ENCODE results near the gene OR8G1. TPM values are rescaled to one million over a fixed set of nuclear protein-coding genes. Genes with fewer than 3 reads are reported as not detected.
"Not testable (repeated sequence)": the region's sequence is repeated elsewhere in the genome, so short reads cannot be mapped to it uniquely, and the experiment has no call there.

Gene OR8G1
- not detected for total RNA-seq

- CTCF ChIA-PET, result no interaction called here
Observed at GRCh38 chr11:124240621-124241397, at the start of gene OR8G1. TSS of gene OR8G1 (plus strand) at chr11:124241095. CDS start at chr11:124249676, 8,581 bp downstream.

GRCh38 chr11:124193221-124194010 is 47.5 kb upstream of the OR8G1 start:
- CTCF ChIA-PET, result interaction anchor here (1.4 kb wide), 1 partner anchor 122 kb away, joined by 3 read pairs; no protein-coding TSS in a partner anchor
- POLR2A ChIA-PET, result no interaction called here

More at GRCh38 chr11:124240621-124241397, at the start of gene OR8G1:
- POLR2A ChIA-PET, result no interaction called here

GRCh38 chr11:124194293-124195188 is 46.4 kb upstream of the OR8G1 start:
- ChIA-PET CTCF (interaction anchor here (1.0 kb wide), 1 partner anchor 123 kb away, joined by 4 read pairs; no protein-coding TSS in a partner anchor), POLR2A (no interaction called here)

DNA sequence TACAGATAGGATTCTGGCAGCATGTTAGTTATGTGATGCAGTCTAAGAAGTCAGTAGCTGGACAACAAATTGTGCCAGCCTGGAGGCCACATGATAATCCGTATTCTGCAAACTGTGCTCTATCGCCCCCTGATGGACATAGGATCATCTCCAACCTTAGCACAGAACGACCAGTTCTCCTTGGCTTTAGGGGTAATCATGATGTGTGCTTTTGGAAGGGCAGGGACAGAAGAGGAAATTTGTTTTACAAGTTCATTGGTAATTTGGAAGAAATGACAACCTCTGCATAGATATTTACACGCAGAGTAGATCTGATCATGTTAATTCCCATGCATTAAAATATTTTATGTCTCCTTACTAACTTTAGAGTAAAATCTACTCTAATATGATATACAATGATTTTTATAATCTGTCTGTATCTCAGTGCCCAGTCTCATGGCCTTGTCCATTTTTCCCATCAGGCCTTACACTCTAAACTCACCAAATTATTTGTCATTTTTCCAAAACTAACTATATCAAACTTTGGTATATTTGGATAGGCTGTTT is 45.6 kb upstream of the OR8G1 start:
- POLR2A ChIA-PET, result no interaction called here
- CTCF ChIA-PET, result interaction anchor here (1.0 kb wide), 1 partner anchor 124 kb away, joined by 4 read pairs; no protein-coding TSS in a partner anchor

DNA sequence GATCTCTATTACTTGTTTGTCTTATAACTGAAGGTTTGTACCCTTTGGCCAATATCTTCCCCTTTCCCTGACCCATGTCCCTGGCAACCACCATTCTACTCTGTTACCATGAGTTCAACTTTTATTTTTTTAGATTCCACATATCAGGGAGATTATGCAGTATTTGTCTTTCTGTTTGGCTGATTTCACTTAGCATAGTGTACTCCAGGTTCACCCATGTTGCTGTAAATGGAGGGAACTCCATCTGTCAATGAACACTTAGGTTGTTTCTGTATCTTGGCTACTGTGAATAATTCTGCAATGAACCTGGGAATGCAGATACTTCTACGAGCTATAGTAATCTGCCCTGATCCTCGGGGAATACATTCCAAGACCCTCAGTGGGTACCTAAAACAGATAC is 42.9 kb upstream of the OR8G1 start:
- CTCF ChIA-PET, result interaction anchor here (1.2 kb wide), 1 partner anchor 127 kb away, joined by 3 read pairs; no protein-coding TSS in a partner anchor

GRCh38 chr11:124198897-124199296 is 42.0 kb upstream of the OR8G1 start:
- POLR2A ChIA-PET, result no interaction called here
- CTCF ChIA-PET, result no interaction called here

More for the DNA sequence above, 42.9 kb upstream of the OR8G1 start:
- POLR2A ChIA-PET, result no interaction called here

DNA sequence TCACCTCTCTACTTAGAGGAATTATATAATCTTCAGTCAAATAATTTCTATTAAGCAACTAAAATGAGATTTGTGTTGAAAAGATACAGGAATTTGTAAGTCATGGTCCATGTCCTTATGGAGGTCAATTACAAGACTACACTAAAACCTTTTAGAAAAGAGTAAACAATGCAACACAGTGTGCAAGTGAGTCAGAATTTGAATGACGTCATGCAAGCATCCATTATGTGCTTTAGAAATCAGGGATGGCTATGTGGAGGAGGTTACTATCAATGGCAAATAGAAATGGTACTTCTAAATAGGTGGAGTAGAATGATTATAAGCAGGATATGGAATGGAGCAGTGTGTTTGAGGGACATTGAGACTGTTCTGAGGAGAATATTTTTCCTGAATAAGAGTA is 41.2 kb upstream of the OR8G1 start:
- ChIA-PET CTCF (no interaction called here), POLR2A (no interaction called here)

GRCh38 chr11:124200671-124201070 is 40.2 kb upstream of the OR8G1 start:
- POLR2A ChIA-PET, result no interaction called here
- CTCF ChIA-PET, result interaction anchor here (1.3 kb wide), 1 partner anchor 132 kb away, joined by 4 read pairs; no protein-coding TSS in a partner anchor

DNA sequence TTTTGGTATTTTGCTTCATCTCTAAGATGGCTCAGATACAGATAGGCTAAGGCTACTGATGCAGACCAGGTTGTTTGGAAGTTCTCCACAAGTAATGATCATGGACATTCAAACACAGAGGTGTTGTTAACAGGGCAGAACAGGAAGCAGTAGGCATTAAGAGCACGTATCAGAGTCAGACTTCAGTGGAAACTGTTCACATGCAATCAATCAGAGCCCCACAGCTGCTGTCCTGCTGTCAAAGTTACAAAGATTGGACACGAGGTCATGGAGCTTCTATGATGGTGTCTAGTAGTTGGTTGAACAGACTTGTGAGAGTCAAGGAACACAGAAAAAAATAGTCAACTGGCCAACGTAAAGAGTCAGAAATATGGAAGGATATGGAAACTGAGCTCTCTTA is 37.9 kb upstream of the OR8G1 start:
- POLR2A ChIA-PET, result no interaction called here
- CTCF ChIA-PET, result no interaction called here

DNA sequence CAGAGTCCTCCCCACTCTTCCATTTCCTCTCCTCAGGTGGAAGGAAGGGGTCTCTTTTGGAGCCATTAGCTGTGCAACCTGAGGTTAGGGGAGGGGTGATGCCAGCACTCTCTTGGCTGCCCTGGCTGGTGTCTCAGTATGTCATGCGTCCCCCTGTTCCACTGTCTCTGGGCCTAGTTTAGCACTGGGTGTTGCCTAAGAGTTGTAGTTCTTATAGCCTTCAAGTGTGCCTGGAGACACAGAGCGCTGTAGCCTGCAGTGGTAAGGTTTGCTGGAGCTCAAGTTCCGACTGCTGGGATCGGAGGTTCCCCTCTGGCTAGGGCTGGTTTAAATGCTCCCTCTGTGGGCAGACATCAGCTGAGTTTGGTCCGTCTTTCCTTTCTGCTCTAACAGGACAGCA is 36.9 kb upstream of the OR8G1 start:
- ChIA-PET POLR2A (no interaction called here), CTCF (no interaction called here)

DNA sequence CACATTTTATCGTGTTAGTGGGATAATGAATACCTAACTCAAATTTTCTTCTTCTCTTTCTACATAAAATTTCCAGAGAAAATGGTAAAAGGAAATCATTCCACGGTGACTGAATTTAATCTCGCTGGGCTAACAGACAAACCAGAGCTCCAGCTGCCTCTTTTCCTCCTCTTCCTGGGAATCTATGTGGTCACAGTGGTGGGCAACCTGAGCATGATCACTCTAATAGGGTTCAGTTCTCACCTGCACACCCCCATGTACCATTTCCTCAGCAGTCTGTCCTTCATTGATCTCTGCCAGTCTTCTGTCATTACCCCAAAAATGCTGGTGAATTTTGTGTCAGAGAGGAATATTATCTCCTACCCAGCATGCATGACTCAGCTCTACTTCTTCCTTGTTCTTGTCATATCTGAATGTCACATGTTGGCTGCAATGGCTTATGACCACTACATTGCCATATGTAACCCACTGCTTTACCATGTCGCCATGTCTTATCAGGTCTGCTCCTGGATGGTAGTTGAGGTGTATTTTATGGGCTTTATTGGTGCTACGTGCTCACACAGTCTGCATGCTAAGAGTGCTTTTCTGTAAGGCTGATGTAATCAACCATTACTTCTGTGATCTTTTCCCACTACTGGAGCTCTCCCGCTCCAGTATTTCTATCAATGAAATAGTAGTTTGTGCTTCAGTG is 33.6 kb upstream of the OR8G1 start:
- CTCF ChIA-PET, result no interaction called here
- POLR2A ChIA-PET, result no interaction called here

DNA sequence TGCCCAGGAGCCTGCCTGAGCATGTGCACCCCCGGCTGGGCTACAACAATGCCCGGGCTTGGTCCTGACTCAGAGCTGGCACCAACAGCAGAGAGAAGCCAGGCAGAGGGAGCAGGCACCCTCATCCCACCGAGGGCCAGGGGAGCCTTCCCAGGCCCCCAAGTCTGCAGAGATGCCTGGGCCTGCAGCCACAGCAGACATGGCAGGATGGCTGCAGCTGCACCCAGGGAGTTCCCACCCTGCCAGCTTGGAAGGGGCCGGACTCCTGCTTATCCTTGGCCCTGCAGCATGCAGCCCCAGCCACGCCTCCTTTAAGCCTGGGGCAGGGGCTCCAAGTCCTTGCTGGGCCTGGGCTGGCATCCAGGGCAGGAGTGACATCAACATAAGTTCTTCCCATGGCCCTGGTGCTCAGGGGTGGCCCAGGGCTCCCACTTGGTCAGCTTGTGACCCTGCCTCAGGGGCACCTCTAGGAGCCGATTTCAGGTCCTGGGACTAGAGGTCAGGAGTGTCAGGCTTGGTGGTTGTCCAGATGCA is 31.0 kb upstream of the OR8G1 start:
- ChIA-PET CTCF (interaction anchor here (0.6 kb wide), 1 partner anchor 57 kb away, joined by 3 read pairs; no protein-coding TSS in a partner anchor), POLR2A (interaction anchor here (0.5 kb wide), 1 partner anchor 179 kb away, joined by 5 read pairs; no protein-coding TSS in a partner anchor)

DNA sequence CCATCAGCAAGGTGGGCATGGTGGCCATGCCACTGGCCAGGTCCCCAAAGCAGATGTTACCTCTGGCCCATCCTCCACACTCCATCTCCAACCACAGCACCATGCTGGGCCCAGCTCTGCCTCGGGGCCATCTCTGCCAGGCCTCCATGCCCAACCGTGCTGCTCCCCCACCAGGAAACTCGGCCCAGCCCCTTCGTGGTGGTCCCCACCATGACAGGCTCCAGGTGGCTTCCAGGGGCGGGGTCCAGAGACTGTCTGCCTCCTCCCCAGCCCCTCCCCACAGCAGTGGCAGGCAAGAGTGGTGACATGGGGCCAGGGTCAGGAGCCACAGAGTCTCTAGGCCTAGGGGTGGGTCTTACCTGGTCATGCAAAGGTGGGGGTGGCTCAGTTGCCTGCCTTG is 30.5 kb upstream of the OR8G1 start:
- ChIA-PET CTCF (no interaction called here), POLR2A (no interaction called here)

GRCh38 chr11:124211321-124211720 is 29.6 kb upstream of the OR8G1 start:
- CTCF ChIA-PET, result no interaction called here
- POLR2A ChIA-PET, result no interaction called here

DNA sequence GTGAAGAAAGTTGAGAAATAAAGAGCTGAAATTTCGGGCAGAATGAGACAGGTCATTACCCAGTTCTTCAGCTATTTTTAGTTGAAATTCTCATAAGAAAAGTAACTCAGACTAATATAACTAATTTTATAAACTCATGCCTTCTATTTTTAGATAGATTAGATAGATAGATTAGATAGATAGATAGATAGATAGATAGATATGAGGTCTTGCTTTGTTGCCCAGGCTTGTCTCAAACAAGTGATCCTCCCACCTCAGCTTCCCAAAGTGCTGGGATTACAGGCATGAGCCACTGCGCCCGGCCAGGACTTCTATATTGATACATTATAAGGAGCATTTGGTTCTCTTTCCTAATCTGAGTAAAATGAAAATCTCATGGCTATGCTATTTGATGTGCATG is 26.9 kb upstream of the OR8G1 start:
- ChIA-PET CTCF (no interaction called here), POLR2A (no interaction called here)

DNA sequence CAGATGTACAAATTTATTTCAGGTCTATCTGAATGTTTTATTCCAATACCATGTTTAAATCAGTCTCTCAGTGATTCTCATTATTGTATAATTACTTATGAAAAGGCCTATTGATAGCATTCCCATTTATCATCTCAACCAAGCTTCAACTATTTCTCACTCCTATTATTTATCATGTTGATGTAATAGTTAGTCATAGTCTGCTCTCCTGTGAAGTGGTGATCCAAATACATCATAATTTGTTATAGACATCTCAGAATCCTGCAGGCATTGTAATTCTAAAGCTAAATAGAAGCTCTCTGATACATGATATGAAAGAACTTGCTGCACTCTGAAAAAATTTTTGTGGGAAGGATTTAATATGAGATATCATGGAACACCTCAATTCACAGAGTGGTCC is 21.8 kb upstream of the OR8G1 start:
- ChIA-PET CTCF (no interaction called here), POLR2A (no interaction called here)

DNA sequence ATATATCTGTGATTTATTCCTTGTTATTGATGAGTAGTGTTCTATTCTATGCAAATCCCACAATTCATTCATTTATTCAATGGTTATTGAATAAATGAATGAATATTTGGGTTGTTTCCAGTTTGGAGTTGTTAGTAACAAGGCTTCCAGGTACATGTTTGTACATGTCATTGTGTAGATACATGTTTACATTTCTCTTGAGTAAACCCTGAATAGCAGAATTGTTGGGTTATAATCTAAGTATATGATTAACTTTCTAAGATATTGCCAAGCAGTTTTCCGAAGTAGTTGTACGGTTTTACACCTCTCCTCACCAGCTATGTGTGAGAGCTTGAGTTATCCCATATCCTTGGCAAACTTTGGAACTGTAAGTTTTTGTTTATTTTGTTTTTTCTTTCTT is 18.5 kb upstream of the OR8G1 start:
- ChIA-PET CTCF (no interaction called here), POLR2A (no interaction called here)

GRCh38 chr11:124224618-124225423 is 16.1 kb upstream of the OR8G1 start:
- CTCF ChIA-PET, result not testable (repeated sequence)

More at GRCh38 chr11:124224618-124225423, 16.1 kb upstream of the OR8G1 start:
- POLR2A ChIA-PET, result not testable (repeated sequence)

All from activated CD8-positive, alpha-beta memory T cell treated with anti-CD3 and anti-CD28 coated beads for 36 hours (primary cell).